GM19239 (cell line): ENCODE results near the gene PRPSAP2.
"Not testable (repeated sequence)": the region's sequence is repeated elsewhere in the genome, so short reads cannot be mapped to it uniquely, and the experiment has no call there.

Experiments
- DNase-seq: peaks from one replicate; pipeline ENCODE4 v3.0.0; 2011; ENCODE audit warnings: low spot score; ENCODE audit not compliant: insufficient read length
- FAIRE-seq: peaks from 2 replicates; lab custom pipeline; 2011; peaks lifted over from hg19 to GRCh38; lab: Jason Lieb, UNC

Gene PRPSAP2

DNA sequence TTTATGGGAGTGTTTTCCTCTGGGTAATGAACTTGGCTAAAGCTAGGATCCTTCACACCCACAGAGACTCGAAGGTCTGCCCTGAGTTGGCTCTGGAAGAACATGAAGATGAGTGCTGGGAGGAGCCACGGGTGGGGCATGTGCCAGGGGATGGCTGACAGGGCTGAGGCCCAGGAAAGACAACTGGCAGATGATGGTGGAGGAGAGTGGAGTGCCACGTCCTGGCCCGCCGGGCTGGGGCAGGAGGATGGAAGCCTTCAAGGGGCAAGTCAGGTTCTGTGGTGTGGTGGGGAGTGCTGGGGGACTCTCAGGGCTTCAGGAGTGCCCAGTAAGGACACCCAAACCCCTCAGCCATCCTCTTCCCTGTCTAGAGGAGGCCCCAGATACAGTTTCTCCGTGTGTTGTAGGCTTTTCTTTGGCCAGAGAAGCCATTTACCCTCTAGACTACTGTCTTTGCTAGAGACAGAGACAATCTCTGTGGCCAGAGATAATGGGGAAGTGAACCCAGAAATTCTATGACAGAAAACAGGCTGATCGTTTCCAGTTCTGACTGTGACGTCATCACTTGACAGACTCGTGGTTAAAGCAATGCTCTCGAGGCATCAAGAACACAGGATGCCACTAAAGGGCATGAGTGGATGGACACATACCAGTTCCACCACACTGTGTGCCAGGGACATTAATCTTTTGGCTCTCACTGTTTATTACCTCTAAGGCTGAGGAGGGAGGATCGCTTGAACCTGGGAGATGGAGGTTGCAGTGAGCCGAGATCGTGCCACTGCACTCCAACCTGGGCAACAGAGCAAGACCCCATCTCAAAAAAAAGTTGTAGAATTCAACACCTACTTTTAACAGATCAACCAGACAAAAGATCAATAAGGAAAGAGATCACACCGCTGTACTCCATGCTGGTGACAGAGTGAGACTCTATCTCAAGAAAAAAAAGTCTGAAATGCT is 75.4 kb downstream of the PRPSAP2 start:
- DNase-seq (no peak), FAIRE-seq (peak; percentile 18)

DNA sequence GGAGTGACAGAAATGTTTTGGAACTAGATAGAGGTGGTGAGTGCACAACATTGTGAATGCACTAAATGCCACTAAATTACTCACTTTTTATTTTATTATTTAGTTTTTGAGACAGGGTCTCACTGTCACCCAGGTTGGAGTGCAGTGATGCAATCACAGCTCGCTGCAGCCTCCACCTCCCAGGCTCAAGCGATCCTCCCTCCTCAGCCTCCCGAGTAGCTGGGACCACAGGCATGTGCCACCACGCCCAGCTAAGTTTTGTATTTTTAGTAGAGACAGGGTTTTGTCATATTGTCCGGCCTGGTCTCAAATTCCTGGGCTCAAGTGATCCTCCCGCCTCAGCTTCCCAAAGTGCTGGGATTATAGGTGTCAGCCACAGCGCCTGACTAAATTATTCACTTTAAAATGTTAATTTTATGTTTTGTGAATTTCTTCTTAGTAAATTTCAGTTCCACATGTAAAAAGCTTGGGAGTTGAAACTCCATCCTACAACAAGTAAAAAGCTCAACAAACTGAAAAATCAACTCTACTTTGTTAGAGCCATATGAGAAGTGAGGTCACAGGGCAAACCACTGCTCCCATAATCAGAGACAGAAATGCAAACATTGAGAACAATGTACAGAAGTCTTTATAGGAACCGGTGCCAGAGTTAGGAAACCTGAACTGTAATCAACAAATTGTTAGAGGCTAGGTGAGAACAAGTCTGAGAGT is 80.2 kb downstream of the PRPSAP2 start:
- FAIRE-seq (no peak), DNase-seq (no peak)

DNA sequence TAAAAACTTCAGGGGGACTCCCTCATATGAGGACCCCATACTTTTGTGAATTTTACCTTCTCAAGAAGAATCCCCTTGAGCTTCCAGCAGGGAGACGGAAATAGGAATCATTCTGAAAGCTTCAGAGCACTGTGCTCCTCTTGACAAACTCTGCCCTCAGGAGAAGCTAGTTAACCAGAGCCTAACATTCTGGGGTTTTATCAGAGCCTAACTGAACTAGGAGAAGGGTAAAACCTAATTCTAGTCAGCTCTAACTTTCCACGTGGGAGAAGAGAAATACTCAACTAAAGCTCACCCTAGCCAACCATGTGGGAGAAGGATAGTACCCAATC is 80.7 kb downstream of the PRPSAP2 start:
- FAIRE-seq (no peak), DNase-seq (no peak)

DNA sequence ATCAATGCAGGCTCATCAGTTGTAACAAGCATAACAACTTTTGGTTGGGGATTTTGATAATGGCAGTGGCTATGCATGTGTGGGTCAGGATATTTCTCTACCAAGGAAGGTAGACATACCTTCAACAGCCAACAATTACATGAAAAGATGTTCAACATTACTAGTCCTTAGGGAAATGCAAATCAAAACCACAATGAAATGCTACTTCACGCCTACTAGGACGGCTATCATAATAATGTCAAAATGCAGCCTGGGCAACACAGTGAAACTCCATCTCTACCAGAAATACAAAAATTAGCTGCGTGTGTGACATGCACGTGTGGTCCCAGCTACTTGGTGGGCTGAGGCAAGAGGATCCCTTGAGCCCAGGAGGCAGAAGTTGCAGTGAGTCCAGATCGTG is 86.7 kb downstream of the PRPSAP2 start:
- FAIRE-seq (no peak), DNase-seq (no peak)

DNA sequence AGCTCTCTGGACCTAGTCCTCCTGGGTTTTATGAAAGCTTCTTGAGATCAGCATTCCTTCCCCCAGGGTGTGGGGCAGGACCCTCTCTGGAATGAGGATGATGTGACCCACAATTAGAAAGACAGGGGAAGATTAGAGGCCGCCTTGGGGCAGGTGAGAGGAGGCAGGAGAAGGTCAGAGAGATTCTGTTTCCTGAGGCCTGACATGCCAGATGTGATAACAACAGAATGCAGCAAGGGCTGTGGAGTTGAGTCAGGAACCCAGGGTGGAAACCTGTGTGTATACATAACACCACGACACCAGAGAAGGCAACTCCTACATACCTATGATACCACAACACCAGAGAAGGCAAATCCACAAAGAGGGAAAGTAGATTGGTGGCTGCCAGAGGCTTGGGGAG is 88.6 kb downstream of the PRPSAP2 start:
- DNase-seq: no peak
- no peak for FAIRE-seq

DNA sequence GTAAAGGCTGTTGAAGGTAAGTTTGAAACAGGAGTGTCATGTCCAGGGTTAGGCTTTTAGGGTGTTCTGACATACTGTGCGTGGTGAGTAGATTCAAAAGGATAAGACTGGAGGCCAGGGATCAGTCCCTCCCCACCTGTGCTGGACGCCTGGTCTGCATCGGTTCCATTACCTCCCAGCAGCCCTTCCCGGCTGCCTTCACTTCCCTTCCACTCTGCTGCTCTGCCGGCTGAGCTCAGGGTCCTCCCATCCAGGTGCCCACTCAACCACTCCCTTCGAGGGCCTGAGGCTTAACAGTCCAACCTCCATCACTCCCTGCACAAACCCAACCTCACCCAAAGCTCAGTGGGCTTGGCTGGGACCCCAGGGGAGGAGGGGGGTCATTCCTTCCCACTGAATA is 89.9 kb downstream of the PRPSAP2 start:
- FAIRE-seq (no peak), DNase-seq (no peak)

DNA sequence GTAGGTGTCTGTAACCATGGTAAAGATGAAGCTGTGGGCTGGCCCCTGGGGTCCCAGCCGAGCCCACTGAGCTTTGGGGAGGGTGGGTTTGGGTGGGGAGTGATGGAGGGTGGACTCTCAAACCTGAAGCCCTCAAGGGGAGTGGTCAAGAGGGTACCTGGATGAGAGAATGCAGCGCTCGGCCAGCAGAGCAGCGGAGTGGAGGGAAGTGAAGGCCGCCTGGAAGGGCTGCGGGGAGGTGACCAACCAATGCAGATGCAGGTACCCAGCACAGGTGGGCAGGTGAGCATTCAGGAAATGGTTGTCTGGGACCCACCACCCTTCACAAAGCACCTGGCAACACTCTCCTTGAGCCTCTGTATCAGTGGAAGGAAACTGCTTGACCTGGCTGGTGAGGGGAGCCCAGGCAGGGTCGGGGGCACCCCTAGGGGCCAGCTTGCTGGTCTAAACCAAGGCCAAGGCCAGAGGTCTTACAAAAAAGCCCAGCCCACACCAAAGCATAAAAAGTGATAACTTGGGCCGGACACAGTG is 90.6 kb downstream of the PRPSAP2 start:
- FAIRE-seq (no peak), DNase-seq (no peak)

DNA sequence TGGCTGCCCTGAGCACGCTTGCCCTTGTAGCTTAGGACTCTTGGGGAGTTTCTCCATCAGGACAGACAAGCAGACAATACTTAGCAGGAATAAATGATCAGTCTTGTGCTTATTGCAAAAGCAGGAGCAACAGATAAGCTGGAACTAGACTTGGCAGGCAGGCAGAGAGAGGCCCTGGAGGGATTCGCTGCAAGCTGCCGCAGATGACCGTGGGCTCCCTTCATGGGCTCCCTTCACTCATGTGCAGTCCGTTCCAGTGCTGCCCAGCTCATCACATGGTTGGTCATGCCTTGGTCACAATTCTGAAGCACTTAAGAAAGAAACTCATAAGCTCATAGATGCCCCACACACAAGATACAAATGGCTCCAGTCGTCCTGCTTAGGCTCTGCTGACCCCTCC is 91.6 kb downstream of the PRPSAP2 start:
- FAIRE-seq: no peak
- DNase-seq: no peak

DNA sequence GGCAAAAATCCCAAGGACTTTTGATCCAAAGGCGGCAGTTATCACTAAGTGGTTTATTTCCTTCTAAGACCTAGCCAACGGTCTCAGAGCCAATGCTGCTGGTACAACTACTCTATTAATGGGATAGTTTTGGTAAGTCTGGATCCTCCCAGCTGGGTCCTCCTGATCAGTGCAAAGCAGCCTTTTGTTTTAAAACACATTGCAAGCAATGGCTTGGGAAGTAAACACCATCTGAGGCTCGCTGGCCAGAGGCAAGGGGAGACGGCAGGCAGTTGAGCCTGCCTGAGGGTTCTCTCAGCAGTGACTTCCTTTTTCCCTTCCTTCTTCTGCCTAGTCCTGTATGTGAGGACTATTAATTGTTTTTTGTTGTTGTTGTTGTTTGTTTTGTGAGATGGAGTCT is 92.4 kb downstream of the PRPSAP2 start:
- no peak for DNase-seq
- FAIRE-seq: no peak

DNA sequence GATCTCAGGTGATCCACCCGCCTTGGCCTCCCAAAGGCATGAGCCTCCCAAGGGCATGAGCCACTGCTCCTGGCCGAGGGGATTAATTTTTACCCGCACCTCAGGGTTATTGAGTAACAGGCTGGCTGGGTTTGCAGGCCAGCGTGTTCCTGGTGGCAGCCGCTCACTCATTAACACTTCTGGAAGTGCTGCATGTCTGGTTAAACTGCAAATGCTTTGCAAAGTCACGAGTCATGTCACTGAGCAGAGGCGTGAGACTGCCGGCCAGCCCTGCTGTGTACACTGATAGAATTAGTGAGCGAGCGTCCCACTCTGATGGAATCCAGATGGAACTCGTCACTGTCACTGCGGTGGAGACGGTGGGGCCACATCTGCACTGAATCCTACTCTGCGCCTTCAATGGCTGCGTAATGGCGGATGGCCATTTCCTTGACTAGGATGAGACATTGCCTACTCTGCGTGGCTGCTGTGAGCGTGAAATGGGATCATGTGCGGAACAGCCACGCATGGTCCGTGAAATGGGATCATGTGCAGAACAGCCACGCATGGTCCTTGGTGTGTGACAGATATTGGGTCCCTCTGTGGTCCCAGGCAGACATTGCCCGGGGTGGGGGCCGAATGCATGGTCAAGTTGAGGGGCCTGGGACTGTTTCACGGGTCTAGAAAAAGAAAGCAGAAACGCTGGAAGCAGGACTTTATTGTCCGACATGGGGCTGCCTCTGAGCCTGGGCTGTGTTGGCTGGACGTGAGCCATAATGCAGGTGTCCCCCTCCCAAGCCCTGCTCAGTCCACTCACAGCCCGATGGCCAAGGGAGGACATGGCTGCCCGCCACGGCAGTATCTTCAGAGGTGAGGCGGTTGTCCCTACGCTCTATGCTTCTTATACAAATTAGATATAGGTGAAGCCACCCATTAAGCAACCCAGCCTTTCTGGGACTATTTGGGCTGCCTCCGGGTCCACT is 93.3 kb downstream of the PRPSAP2 start:
- DNase-seq (no peak), FAIRE-seq (no peak)

DNA sequence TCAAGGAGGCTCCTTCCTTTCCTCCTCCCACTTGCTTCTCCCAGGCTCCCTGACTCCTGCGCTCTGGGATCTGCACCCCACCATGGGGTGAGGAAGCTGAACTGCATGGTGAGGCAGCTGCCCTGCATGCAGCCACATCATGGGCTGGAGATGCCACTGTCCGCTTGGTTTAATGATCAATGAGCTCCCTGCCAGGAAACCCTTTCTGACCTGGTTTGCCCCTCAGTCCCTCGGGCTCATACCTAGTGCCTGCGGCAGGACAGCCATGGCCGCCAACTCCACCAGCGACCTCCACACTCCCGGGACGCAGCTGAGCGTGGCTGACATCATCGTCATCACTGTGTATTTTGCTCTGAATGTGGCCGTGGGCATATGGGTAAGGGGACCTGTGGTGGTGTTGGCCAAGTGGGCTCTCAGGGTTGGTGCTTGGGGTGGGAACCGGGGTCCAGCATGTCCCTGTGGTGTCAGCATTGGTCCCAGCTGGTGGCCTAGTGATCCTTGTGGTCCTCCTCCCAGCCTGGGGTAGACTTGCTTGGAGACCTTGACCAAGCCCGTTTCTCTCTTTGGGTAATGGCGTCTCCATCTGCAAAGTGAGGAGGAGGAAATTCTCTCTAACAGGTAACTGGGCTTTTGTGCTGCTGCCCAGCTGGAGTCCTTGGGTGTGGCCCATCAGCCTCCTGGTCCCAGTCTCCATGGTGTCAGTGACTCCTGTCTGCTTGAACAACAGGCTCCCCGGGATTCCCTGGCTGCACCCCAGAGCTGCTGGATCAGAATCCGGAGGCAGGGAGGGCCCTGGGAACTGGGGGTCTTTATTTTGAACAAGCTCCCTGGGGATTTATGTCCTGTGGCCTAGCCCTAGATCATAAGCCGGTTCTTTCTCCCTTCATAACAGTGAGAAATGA is 94.3 kb downstream of the PRPSAP2 start, which contains the start of gene SLC5A10:
TSS of gene SLC5A10 (plus strand) at position 225 of the 902 bp plus-strand sequence. CDS start at position 266, 41 bp downstream.
- DNase-seq: no peak
- FAIRE-seq: no peak

DNA sequence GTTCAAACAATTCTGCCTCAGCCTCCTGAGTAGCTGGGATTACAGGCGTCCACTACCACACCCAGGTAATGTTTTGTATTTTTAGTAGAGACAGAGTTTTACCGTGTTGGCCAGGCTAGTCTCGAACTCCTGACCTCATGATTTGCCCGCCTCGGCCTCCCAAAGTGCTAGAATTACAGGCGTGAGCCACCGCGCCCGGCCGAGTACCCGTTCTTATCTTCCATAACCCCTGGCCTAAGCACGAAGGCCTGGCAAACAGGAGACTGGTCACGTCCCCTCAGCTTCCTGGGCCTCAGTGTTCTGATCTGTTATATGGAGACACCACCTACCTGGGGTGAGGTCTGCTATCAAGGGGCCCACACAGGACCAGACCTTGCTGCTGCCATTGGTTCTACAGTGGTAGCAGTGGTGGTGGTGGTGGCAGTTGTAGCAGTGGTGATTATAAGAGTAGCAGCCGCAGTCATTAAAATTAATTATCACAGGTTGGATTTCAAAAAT is 95.3 kb downstream of the PRPSAP2 start:
- FAIRE-seq (no peak), DNase-seq (no peak)

DNA sequence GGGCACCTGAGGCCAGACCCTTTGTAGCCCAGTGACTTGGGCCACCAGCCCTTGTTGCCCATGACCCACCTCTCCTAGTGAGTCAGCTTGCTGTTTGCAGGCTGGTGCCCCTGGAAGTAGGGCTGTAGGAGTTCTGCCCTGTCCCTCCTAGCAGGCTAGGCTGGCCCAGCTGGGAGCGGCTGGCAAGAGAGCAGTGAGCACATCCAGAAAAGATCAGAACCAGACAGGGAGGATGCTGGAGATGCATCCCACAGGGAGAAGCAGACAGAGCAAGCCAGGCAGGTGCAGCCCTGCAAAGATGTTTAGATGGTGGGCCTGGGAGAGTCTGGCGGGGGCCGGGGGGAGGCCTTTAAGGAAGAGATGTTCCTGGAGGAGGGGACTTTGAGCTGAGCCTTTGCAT is 96.4 kb downstream of the PRPSAP2 start:
- FAIRE-seq: no peak

DNA sequence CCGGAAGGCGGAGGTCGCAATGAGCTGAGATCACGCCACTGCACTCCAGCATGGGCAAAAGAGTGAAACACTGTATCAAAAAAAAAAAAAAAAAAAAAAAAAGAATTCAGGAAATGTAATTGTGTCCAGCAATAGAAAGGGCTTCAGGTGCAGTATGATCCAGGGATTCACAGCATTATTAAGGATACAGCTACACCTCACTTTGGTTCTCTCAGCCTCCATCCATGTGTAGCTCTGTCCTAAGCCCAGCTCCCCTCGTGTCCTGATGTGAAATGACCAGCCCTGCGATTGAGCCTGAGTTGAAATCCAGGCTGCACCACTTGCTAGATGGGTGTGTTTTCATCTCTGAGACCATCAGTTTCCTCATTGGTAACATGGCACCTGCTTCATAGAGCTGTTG is 97.1 kb downstream of the PRPSAP2 start:
- DNase-seq: no peak
- FAIRE-seq: no peak

More for the DNA sequence above, 96.4 kb downstream of the PRPSAP2 start:
- no peak for DNase-seq

DNA sequence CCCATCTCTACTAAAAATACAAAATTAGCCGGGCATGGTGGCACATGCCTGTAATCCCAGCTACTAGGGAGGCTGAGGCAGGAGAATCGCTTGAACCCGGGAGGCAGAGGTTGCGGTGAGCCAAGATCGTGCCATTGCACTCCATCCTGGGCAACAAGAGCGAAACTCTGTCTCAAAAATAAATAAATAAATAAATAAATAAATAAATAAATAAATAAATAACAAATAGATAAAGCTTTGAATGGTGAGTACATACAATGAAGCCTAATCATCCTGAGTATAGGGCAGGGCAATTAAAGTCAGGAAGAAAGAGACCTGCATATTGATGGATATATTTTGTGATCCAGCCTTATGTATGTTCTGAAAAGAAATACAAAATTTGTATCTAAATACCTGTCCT is 98.1 kb downstream of the PRPSAP2 start:
- not testable (repeated sequence) for FAIRE-seq, DNase-seq

DNA sequence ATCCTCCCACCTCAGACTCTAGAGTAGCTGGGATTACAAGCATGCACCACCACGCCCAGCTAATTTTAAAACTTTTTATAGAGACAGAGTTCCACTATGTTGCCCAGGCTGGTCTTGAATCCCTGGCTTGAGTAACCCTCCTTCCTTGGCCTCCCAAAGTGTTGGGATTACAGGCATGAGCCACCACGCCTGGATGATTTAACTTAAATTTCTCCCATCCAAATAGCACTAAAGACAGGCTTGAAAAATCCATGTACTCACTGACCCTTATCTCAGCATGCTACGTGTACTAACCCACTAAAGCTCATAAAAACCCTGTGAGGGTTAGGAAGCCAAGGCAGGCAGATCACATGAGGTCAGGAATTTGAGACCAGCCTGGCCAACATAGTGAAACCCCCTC is 98.7 kb downstream of the PRPSAP2 start:
- FAIRE-seq (no peak), DNase-seq (no peak)

DNA sequence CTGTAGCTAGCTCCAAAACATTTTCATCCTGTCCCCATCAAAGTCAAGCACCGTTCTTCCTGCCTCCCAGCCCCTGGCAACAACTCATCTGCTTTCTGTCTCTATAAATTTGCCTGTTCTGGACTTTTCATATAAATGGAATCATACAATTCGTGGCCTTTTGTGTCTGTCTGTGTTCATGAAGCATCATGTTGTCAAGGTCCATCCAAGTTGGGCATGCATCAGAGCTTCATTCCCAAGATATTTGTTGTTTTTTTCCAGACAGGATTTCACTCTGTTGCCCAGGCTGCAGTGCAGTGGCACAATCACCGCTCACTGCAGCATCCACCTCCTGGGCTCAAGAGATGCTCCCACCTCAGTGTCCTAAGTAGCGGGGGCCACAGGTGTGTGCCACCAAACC is 99.9 kb downstream of the PRPSAP2 start:
- FAIRE-seq: no peak
- no peak for DNase-seq

DNA sequence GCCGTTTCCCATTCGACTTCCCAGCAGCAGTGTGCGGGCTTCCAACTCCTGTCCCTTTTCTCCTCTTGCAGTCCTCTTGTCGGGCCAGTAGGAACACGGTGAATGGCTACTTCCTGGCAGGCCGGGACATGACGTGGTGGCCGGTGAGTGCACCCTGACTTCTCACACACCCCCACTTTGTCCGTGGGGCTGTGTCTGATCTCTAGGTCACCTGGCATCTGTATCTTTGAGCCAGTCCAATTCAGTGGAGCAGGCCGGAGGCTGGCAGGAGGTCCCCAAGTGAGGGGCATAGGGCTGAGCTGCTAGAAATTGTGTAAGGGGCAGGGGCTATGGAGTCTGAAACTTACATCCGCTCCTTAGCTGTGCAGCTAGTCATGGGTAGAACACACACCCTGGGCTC is 100.7 kb downstream of the PRPSAP2 start:
- no peak for DNase-seq
- no peak for FAIRE-seq
